C1 segment of cervical spinal cord (tissue), 14 donors: ENCODE data around the gene MMP26.
"Not testable (repeated sequence)": the region's sequence is repeated elsewhere in the genome, so short reads cannot be mapped to it uniquely, and the experiment has no call there.

Source experiments
- DNase-seq, 14 donors: peaks; one replicate each; lab custom pipeline; 2025; lab: John Stamatoyannopoulos, UW

MMP26 gene

DNA sequence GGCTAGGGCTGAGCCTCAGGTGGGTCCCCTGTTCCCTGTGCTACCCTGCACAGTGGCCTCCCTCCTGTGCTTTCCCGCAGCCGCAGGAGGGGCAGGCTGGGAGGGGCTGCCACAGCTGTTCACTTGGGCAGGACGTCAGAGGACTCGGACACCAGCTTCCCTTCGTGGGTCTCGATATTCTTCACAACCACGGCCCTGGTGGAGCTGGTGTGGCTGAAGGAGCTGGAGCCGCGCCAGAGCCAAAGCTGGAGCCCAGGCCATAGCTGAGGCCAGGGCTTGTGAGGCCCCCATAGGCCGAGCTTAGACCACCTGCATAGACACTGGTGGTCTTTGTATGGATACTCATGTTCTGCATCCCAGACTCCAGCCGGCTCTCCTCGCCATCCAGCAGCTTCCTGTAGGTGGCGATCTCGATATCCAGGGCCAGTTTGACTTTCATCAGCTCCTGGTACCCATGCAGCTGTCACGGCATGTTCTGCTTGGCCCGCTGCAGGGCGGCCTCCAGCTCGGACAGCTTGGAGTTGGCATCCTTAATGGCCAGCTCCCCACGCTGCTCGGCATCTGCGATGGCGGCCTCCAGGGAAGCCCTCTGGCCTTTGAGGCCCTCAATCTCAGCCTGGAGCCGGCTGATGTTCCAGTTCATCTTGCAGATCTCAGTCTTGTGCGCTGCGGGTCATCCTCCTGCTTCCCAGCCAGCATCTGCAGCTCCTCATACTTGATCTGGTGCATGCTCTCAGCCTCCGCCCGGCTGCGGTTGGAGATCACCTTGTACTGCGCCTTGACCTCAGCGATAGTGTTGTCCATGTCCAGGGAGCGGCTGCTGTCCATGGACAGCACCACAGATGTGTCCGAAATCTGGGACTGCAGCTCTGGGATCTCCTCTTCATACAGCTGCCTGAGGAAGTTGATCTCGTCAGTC, 18.3 kb downstream of the MMP26 start:
- DNase-seq: not testable (repeated sequence)

DNA sequence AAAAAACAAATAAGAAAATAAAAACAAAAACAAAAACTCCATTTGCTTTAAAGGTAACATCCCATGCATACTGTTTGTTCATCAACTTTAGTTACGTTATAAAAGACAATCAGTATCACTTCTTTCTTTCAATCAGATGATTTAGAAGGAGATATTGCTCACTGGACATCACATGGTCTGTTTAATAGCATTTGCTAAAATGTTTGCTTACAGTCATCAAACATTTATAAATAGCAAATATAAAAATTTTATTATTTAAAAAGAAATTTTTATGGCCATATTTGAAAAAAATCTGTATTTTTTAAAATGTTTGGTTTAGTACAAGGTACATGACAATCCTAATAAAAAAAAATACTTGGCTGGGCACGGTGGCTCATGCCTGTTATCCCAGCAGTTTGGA, 22.6 kb downstream of the MMP26 start:
- DNase-seq: no peak

DNA sequence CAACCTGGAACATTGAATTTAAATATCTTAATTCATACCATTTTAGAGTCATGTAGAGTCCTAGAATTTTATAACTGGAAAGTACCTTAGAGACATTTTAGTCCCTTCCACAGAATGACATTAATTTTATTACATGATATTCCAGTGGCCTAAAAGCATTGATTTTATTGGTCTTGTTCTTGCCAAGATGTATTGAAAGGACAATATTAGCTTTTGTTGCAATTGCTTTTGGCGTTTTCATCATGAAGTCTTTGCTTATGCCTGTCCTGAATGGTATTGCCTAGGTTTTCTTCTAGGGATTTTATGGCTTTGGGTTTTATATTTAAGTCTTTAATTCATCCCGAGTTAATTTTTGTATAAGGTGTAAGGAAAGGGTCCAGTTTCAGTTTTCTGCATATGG, 36.2 kb downstream of the MMP26 start:
- no peak for DNase-seq

DNA sequence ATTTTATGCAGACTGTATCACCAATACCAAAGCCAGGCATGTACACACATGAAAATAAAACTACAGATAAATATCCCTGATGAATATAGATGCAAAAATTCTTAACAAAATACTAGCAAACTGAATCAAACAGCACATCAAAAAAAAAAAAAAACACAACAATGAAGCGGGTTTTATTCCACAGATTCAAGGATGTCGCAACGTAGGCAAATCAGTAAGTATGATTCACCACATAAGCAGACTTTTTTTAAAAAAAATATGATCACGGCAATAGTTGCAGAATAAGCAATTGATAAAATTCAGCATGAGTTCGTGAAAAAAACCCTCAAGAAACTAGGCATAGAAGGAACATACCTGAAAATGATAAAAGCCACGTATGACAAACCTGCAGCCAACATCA, 43.9 kb downstream of the MMP26 start:
- no peak for DNase-seq

DNA sequence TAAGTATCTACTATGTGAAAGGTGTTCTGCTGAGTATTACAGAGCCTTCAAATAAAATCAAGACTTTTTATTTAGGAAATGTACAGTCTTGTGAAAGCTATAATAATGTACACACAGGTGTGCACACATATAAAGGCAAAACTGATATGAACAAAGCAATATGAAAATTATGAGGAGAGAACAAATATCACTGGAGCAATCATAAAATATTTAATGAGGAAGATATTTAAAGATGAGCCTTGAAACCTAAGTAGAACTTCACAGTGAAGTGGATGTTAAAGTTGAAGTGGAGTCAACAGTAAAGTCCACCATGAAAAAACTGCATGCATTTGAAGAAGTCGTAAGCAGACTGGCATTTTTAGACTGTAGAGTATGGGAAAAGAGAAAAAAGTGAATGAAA, 46.6 kb downstream of the MMP26 start:
- no peak for DNase-seq
